NB4 (cell line): ENCODE results near the gene UTF1.

Experiments used
- POLR2A ChIP-seq: IDR thresholded peaks from 2 replicates; pipeline ENCODE4 v1.6.1; 2011; ENCODE audit warnings: mild to moderate bottlenecking; ENCODE audit not compliant: insufficient read length; ENCODE audit errors: extremely low read depth
- TF ChIP-seq, protein P1 (sequence below): IDR thresholded peaks from one replicate; pipeline ENCODE4 v1.5.1; 2012; ENCODE audit warnings: low read depth, low read length
- TF ChIP-seq, protein P2 (sequence below): IDR thresholded peaks from 2 replicates; pipeline ENCODE4 v1.6.1; 2011; ENCODE audit warnings: low read depth, low read length

DNA sequence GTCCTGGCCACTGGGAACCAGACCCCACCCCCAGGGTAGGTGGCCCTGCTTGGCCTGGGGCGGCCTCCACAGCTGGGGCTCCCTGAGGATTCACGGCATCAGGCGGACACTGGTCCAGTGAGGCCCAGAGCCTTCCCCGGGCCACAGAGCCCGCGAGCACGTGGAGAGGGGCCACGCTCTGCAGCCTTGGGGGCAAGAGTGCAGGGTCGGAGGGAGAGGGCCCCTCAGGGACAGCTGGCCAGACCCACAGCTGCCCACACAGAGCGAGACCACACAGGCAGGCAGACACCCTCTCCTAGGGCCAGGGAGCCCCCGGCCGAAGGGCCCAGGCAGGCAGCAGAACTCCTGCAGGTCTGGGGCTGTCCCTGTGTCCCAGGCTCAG, 18.3 kb downstream of the UTF1 start:
- TF ChIP-seq, protein P1, sequence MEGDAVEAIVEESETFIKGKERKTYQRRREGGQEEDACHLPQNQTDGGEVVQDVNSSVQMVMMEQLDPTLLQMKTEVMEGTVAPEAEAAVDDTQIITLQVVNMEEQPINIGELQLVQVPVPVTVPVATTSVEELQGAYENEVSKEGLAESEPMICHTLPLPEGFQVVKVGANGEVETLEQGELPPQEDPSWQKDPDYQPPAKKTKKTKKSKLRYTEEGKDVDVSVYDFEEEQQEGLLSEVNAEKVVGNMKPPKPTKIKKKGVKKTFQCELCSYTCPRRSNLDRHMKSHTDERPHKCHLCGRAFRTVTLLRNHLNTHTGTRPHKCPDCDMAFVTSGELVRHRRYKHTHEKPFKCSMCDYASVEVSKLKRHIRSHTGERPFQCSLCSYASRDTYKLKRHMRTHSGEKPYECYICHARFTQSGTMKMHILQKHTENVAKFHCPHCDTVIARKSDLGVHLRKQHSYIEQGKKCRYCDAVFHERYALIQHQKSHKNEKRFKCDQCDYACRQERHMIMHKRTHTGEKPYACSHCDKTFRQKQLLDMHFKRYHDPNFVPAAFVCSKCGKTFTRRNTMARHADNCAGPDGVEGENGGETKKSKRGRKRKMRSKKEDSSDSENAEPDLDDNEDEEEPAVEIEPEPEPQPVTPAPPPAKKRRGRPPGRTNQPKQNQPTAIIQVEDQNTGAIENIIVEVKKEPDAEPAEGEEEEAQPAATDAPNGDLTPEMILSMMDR: no peak
- no peak for TF ChIP-seq POLR2A
- TF ChIP-seq, protein P2, sequence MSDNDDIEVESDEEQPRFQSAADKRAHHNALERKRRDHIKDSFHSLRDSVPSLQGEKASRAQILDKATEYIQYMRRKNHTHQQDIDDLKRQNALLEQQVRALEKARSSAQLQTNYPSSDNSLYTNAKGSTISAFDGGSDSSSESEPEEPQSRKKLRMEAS: no peak
